Right cardiac atrium (tissue), 5 donors: ENCODE results near the gene DBET. TPM values are rescaled to one million over a fixed set of nuclear protein-coding genes. Genes with fewer than 3 reads are reported as not detected.
"Not testable (repeated sequence)": the region's sequence is repeated elsewhere in the genome, so short reads cannot be mapped to it uniquely, and the experiment has no call there.

Experiments
- ATAC-seq, 2 donors: fragments of 200-7000 bp; cut with Tn5 transposase; one replicate each; pipeline versions ENCODE4 v1.8.0 to v1.9.1; 2020; ENCODE audit warnings: moderate library complexity in 2 of 2, mild to moderate bottlenecking in 1 of 2
- DNase-seq, 3 donors: peaks; one replicate each; pipeline ENCODE4 v3.0.0-alpha.2; 2020
- H3K27ac ChIP-seq: one replicate; pipeline ENCODE4 v1.5.1; 2013; ENCODE audit warnings: mild to moderate bottlenecking, low read length, control low read depth, moderate library complexity
- H3K27me3 ChIP-seq: one replicate; pipeline ENCODE4 v1.6.1; 2013; ENCODE audit not compliant: control insufficient read depth, insufficient read depth
- H3K4me1 ChIP-seq: one replicate; pipeline ENCODE4 v1.6.1; 2013; ENCODE audit warnings: low read length; ENCODE audit not compliant: control insufficient read depth, insufficient read depth
- H3K4me3 ChIP-seq: one replicate; pipeline ENCODE4 v1.5.1; 2013; ENCODE audit warnings: low read length, control low read depth
- H3K9me3 ChIP-seq: one replicate; pipeline ENCODE4 v1.6.1; 2013; ENCODE audit warnings: low read length; ENCODE audit not compliant: control insufficient read depth
- WGBS: extraction: QIAGEN DNeasy Blood & Tissue Kit; methylation state at CpG from one replicate; pipeline ENCODE4 v1.1.7; 2013; 5-methylcytosine and 5-hydroxymethylcytosine counted together
- intact Hi-C, 4 donors: fragments of 100-400 bp; cut with DNase I; formaldehyde crosslinking; loops; one replicate each; pipeline versions ENCODE4 v1.11.0 to v1.14.0; 2022 to 2023
- polyA plus RNA-seq: library from polyadenylated mRNA; stranded (reverse); fragments of 200-250 nt; gene quantifications from one replicate; pipeline ENCODE4 v1.2.3, GENCODE V29; 2013
- total RNA-seq, 4 donors: library from RNA; stranded (reverse); fragmentation: NEBNext Ultra II Directional; extraction: Animal tissue kit (Norgen Biotek cat#: 25700); gene quantifications; one replicate each; pipeline ENCODE4 v1.2.1, GENCODE V29; 2021
- donor health status: healthy with polysubstance abuse.
- donor health status: DM: no; HTN: yes; CAD: no.
- donor health status: DM: no; HTN: no; CAD: no.
- donor health status: DM: no; HTN: yes; CAD: no; lungs with severe emphysema.
- donor health status: DM: yes; HTN: yes; CAD: no.

The DBET gene
- total and polyA plus RNA-seq, 5 donors: not detected

DNA sequence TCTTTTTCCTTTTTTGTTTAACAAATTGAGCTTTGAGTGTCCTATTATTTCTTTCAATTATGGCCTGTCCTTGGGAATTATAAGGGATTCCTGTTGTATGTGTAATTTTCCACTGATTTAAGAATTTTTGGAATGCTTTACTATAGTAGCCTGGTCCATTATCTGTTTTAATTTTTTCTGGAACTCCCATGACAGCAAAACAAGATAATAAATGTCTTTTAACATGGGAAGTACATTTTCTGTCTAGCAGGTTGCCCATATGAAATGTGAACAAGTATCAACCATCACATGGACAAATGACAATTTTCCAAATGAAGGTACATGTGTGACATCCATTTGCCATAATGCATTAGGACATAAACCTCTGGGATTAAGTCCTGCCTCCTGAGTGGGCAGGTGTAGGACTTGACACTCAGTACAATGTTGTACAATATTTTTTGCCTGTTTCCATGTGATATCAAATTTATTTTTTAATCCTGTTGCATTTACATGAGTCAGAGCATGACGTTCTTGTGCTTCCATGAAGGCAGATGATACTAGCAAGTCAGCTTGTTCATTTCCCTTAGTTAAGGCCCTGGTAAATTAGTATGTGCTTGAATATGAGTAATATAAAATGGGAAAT, 45.2 kb downstream of the DBET start:
- ATAC-seq, H3K9me3 ChIP-seq, H3K4me3 ChIP-seq, DNase-seq, H3K4me1 ChIP-seq, intact Hi-C loops, H3K27ac ChIP-seq: not testable (repeated sequence)
- 24% methylated on average over 1 of the region's 1 CpG for WGBS
- peaks cover 12% of the 10 kb centered on the region for H3K27me3 ChIP-seq

DNA sequence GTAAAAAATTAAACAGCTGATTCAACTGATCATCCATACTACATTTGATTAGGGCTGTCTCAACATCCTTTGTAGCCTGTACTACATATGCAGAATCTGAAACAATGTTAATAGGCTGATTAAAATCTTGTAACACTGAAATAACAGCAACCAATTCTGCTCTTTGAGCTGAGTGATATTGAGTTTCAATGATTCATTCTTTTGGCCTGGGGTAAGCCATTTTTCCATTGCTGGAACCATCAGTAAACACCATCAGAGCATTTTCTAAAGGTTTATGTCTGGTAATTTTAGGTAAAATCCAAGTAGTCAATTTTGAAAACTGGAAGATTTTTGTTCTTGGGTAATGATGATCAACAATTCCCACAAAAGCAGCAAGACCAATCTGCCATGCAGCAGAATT, 45.7 kb downstream of the DBET start:
- DNase-seq, H3K4me1 ChIP-seq, intact Hi-C loops: not testable (repeated sequence)

DNA sequence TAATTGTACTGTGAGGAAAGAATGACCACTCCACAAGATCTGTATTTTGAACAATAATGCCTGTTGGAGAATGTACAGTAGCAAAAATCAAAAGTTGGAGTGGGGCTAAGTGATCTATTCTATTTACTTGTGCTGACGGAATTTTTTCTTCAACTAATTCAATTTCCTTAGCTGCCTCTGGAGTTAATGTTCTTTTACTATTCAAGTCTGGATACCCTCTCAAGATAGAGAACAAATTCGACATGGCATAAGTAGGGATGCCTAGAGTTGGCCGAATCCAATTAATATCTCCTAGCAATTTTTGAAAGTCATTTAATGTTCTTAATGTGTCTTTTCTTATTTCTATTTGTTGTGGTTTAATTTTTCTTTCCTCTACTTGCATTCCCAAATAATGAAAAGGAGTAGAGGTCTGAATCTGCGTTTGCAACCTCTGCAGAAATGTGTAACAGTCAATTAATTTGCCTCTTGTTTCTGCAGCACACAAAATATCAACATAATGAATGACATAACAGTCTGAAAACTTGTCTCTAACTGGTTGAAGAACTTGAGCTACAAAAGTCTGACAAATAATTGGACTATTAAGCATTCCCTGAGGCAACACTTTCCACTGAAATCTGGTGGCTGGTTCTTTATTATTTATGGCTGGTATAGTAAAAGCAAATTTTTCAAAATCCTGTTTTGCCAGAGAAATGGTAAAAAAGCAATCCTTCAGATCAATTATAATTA, 46.4 kb downstream of the DBET start:
- H3K4me1 ChIP-seq, ATAC-seq, H3K4me3 ChIP-seq, intact Hi-C loops, H3K9me3 ChIP-seq, DNase-seq, H3K27ac ChIP-seq: not testable (repeated sequence)
- H3K27me3 ChIP-seq: peaks cover 12% of the 10 kb centered on the region
- 48% methylated on average over 4 of the region's 4 CpGs for WGBS

More for the DNA sequence above, 45.7 kb downstream of the DBET start:
- not testable (repeated sequence) for H3K9me3 ChIP-seq, H3K27ac ChIP-seq, ATAC-seq, H3K4me3 ChIP-seq
- H3K27me3 ChIP-seq: peaks cover 12% of the 10 kb centered on the region

DNA sequence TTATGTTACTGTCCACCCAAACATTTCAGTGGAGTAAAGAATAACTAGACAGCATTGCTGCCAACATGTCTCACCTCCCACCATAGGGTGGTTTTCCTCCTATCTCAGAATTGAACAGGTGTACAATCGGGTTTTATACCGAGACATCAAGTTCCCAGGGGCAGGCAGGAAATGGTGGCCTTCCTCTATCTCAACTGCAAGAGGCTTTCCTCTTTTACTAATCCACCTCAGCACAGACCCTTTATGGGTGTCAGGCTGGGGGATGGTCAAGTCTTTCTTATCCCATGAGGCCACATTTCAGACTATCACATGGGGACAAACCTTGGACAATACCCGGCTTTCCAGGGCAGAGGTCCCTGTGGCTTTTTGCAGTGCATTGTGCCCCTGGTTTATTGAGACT, 48.6 kb downstream of the DBET start:
- H3K4me1 ChIP-seq, ATAC-seq, intact Hi-C loops, H3K4me3 ChIP-seq, DNase-seq, H3K9me3 ChIP-seq, H3K27ac ChIP-seq, H3K27me3 ChIP-seq: not testable (repeated sequence)
- 61% methylated on average over 2 of the region's 3 CpGs for WGBS

DNA sequence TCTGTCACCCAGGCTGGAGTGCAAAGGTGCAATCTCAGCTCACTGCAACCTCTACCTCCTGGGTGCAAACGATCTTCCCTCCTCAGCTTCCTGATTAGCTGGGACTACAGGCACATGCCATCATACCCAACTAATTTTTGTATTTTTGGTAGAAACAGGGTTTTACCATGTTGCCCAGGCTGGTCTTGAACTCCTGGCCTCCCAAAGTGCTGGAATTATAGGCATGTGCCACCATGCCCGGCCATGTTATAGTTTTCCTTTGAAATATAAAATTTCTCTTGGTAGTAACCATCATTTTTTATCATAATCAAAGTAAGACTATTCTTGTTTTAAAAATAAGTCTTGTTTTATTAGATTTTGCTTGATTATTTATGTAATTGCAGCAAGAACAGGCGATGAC, 50.7 kb downstream of the DBET start:
- H3K4me1 ChIP-seq, H3K9me3 ChIP-seq, intact Hi-C loops, ATAC-seq, H3K27me3 ChIP-seq, H3K4me3 ChIP-seq, H3K27ac ChIP-seq, DNase-seq: not testable (repeated sequence)
- WGBS: 49% methylated on average over 3 of the region's 3 CpGs

Other genes starting within 250 kb of the DBET start
- 10 to 100 TPM; 28.2 to 42.5 (median 39.4) TPM for gene FRG1, start 123.6 kb upstream of the DBET start, total RNA-seq
- 39.7 TPM for gene FRG1, start 123.6 kb upstream of the DBET start, polyA plus RNA-seq
- gene FRG2, start 37.2 kb upstream of the DBET start, total RNA-seq: not detected
- gene FRG2, start 37.2 kb upstream of the DBET start, polyA plus RNA-seq: not detected
- not detected for gene DUX4, start 109.3 kb downstream of the DBET start, total RNA-seq
- not detected for gene DUX4, start 109.3 kb downstream of the DBET start, polyA plus RNA-seq